GM23248 (cell line): Measurements from ENCODE around the gene GTPBP4. TPM values are rescaled to one million over a fixed set of nuclear protein-coding genes. Genes with fewer than 3 reads are reported as not detected.

Experiments
- DNase-seq: peaks from one replicate; pipeline ENCODE4 v3.0.0-alpha.2; 2015
- H2AFZ ChIP-seq: fragments of 200-600 bp; sonication (generic); 2 replicates; pipeline ENCODE4 v1.6.1; 2016; ENCODE audit warnings: antibody characterized with exemption
- H3F3A ChIP-seq: fragments of 200-600 bp; sonication (generic); 2 replicates; pipeline ENCODE4 v1.6.1; 2016; ENCODE audit warnings: mild to moderate bottlenecking, antibody characterized with exemption, mixed run types; ENCODE audit not compliant: insufficient read depth
- H3K27ac ChIP-seq: fragments of 200-600 bp; sonication (generic); 2 replicates; pipeline ENCODE4 v1.5.1; 2016; ENCODE audit warnings: mild to moderate bottlenecking
- H3K27me3 ChIP-seq: fragments of 200-600 bp; sonication (generic); replicated peaks from 2 replicates; pipeline ENCODE4 v1.6.1; 2016; ENCODE audit warnings: mild to moderate bottlenecking; ENCODE audit not compliant: insufficient read depth
- H3K36me3 ChIP-seq: fragments of 200-600 bp; sonication (generic); 2 replicates; pipeline ENCODE4 v1.6.1; 2016; ENCODE audit warnings: low read depth, mild to moderate bottlenecking
- H3K4me1 ChIP-seq: fragments of 200-600 bp; sonication (generic); 2 replicates; pipeline ENCODE4 v1.6.1; 2016; ENCODE audit warnings: mild to moderate bottlenecking; ENCODE audit not compliant: insufficient read depth
- H3K4me2 ChIP-seq: fragments of 200-600 bp; sonication (generic); one replicate; pipeline ENCODE4 v1.6.1; 2016; ENCODE audit warnings: mild to moderate bottlenecking; ENCODE audit not compliant: unreplicated experiment
- H3K4me3 ChIP-seq: fragments of 200-600 bp; sonication (generic); 2 replicates; pipeline ENCODE4 v1.5.1; 2016; ENCODE audit warnings: mild to moderate bottlenecking
- H3K79me2 ChIP-seq: fragments of 200-600 bp; sonication (generic); 2 replicates; pipeline ENCODE4 v1.6.1; 2016; ENCODE audit warnings: mild to moderate bottlenecking; ENCODE audit not compliant: insufficient read depth
- H3K9ac ChIP-seq: fragments of 200-600 bp; sonication (generic); 2 replicates; pipeline ENCODE4 v1.6.1; 2016; ENCODE audit warnings: mild to moderate bottlenecking
- H3K9me2 ChIP-seq: fragments of 200-600 bp; sonication (generic); 2 replicates; pipeline ENCODE4 v1.6.1; 2016; ENCODE audit warnings: mixed run types, mild to moderate bottlenecking, moderate library complexity; ENCODE audit not compliant: insufficient read depth
- H3K9me3 ChIP-seq: fragments of 200-600 bp; sonication (generic); one replicate; pipeline ENCODE4 v1.6.1; 2017; ENCODE audit warnings: low read depth
- H4K20me1 ChIP-seq: fragments of 200-600 bp; sonication (generic); 2 replicates; pipeline ENCODE4 v1.6.0; 2016; ENCODE audit not compliant: insufficient read depth
- EZH2 ChIP-seq: fragments of 200-600 bp; sonication (generic); IDR thresholded peaks from 2 replicates; pipeline ENCODE4 v1.6.1; 2018; ENCODE audit warnings: antibody characterized with exemption, mild to moderate bottlenecking; ENCODE audit not compliant: insufficient read depth, poor library complexity, severe bottlenecking
- EZH2phosphoT487 ChIP-seq: fragments of 200-600 bp; sonication (generic); IDR thresholded peaks from 2 replicates; pipeline ENCODE4 v1.6.1; 2018; ENCODE audit warnings: antibody characterized with exemption, moderate library complexity, mild to moderate bottlenecking, low read depth; ENCODE audit not compliant: insufficient read depth
- WGBS, 2 experiments: methylation state at CpG; one replicate each; pipeline ENCODE4 v1.1.6; 2015 to 2017; ENCODE audit warnings: low lambda C conversion rate in 2 of 2, low coverage in 1 of 2; ENCODE audit errors: missing lambda C conversion rate in 2 of 2; 5-methylcytosine and 5-hydroxymethylcytosine counted together
- in situ Hi-C: fragments of 300-500 bp; cut with MboI; formaldehyde crosslinking; loops from 2 replicates; pipeline ENCODE4 v1.15.0; 2020
- polyA plus RNA-seq: library from polyadenylated mRNA; unstranded; fragments of >200 nt; fragmentation: Nextera tagmentation; extraction: Ambion mirVana; gene quantifications from 2 replicates; pipeline ENCODE4 v1.2.1, GENCODE V29; 2016
- total RNA-seq: library from RNA; depleted of rRNA; stranded (reverse); fragments of >200 nt; shearing (Covaris generic); gene quantifications from 2 replicates; pipeline ENCODE4 v1.2.3, GENCODE V29; 2014

GTPBP4 gene
- total and polyA plus RNA-seq, 2 experiments from 2014 or later = 34.3 to 71.6 TPM

DNA sequence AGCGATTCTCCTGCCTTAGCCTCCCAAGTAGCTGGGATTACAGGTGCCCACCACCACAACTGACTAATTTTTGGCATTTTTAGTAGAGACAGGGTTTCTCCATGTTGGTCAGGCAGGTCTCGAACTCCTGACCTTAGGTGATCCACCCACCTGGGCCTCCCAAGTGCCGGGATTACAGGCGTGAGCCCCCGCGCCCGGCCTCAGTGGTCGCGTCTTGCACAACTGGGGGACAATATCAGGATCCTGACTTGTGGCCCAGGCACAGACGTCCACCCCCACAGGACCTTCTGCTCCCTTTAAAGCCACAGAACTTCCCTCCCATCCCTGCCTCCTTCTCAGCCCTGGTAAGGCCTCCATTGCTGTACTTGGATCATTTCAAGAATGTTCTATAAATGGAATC, 39.9 kb upstream of the GTPBP4 start:
- H2AFZ ChIP-seq = no peak overlapping the region
- H3K79me2 ChIP-seq = no peaks in the 10 kb centered on the region
- no peak for DNase-seq
- H3K4me3 ChIP-seq = no peak overlapping the region
- no peaks in the 10 kb centered on the region for H3K27me3 ChIP-seq
- H3F3A ChIP-seq = no peaks in the 10 kb centered on the region
- no peak overlapping the region for H3K27ac ChIP-seq
- H3K36me3 ChIP-seq = no peaks in the 10 kb centered on the region
- H4K20me1 ChIP-seq = no peaks in the 10 kb centered on the region
- in situ Hi-C loops = no loop called here
- TF ChIP-seq EZH2 (no peak), EZH2phosphoT487 (no peak)
- H3K9ac ChIP-seq = no peak overlapping the region
- 89 to 97% methylated on average over 9 to 10 of the region's 10 CpGs for WGBS, 2 experiments
- no peak overlapping the region for H3K4me2 ChIP-seq
- no peaks in the 10 kb centered on the region for H3K9me2 ChIP-seq
- H3K4me1 ChIP-seq = 0 out of 2 replicates have a peak, but pooled peaks cover 3% of the 10 kb centered on the region
- no peaks in the 10 kb centered on the region for H3K9me3 ChIP-seq

DNA sequence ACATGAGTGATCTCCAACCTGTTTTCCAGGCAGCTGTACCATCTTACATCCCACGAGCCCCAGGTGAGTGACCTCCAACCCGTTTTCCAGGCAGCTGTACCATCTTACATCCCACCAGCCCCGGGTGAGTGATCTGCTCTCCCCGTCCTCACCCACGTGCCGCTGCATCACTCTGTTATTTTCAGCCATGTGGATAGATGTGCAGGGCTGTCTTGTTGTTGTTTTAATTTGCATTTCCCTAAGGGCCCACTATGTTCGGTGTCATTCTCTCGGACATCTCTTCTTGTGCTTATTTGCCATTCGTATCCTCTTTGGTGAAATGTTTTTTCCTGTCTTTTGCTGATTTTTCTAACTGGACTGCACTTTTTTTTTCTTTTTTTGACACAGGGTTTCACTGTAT, 38.8 kb upstream of the GTPBP4 start:
- Histone ChIP-seq H3K36me3 (no peaks in the 10 kb centered on the region), H3K9me3 (no peaks in the 10 kb centered on the region), H2AFZ (no peak overlapping the region), H3K4me1 (0 out of 2 replicates have a peak, but pooled peaks cover 3% of the 10 kb centered on the region), H4K20me1 (no peaks in the 10 kb centered on the region), H3K27me3 (no peaks in the 10 kb centered on the region), H3K4me2 (no peak overlapping the region), H3K27ac (no peak overlapping the region), H3K9me2 (no peaks in the 10 kb centered on the region), H3K4me3 (no peak overlapping the region), H3K79me2 (no peaks in the 10 kb centered on the region), H3K9ac (no peak overlapping the region), H3F3A (no peaks in the 10 kb centered on the region)
- WGBS, 2 experiments = 70% methylated on average over 9 of the region's 9 CpGs
- in situ Hi-C loops = no loop called here
- DNase-seq = no peak
- no peak for TF ChIP-seq EZH2phosphoT487
- no peak for TF ChIP-seq EZH2

DNA sequence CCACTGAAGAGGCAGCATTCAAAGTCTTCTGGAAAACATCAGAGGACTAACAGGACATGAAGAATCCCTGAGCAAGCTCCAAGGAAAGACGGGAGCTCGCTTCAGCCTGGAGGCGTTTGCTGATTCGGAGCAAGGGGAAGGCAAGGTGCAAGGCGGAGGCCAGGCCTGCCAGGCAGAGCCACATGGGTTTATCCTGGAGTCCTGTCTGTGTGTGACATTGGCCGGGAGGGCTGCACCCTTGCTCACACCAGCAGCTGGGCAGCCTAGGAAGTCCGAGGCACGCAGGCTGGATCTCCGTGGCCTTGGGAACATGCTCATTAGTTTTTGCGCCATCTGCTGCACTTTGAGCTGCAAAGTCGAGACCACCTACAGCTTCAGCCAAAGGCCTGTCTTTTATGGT, 34.4 kb upstream of the GTPBP4 start:
- no peak for TF ChIP-seq EZH2phosphoT487
- no peak for TF ChIP-seq EZH2
- Histone ChIP-seq H3K4me2 (no peak overlapping the region), H2AFZ (no peak overlapping the region), H3K36me3 (no peaks in the 10 kb centered on the region), H4K20me1 (no peaks in the 10 kb centered on the region), H3K4me1 (no peaks in the 10 kb centered on the region), H3K79me2 (no peaks in the 10 kb centered on the region), H3F3A (no peaks in the 10 kb centered on the region), H3K9me2 (no peaks in the 10 kb centered on the region), H3K27me3 (peaks cover 11% of the 10 kb centered on the region), H3K9ac (no peak overlapping the region), H3K9me3 (no peaks in the 10 kb centered on the region), H3K4me3 (no peak overlapping the region), H3K27ac (no peak overlapping the region)
- DNase-seq = no peak
- in situ Hi-C loops = no loop called here
- 87 to 88% methylated on average over 11 of the region's 11 CpGs for WGBS, 2 experiments

DNA sequence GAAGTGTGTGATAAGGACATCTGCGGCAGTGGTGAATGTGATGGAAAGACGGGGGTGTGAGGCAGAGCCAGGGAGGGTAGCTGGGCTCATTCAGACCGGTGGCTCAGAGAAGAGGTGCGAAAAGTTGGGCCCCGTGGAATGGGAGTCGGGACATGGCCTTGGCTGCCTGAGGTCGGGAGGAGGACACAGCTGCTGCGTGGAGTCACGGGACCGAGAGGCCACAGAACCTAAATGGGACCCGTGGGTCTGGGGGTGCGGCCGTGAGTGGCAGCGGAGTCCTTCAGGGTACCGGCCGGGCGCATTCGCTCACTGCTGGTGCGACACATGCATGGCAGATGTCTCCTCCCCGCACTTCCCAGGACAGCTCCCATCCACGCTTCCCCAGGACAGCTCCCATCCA, 33.8 kb upstream of the GTPBP4 start:
- no peaks in the 10 kb centered on the region for H3K4me1 ChIP-seq
- TF ChIP-seq EZH2phosphoT487 (no peak), EZH2 (no peak)
- H3K4me3 ChIP-seq = no peak overlapping the region
- no peak for DNase-seq
- no peaks in the 10 kb centered on the region for H4K20me1 ChIP-seq
- H3K27me3 ChIP-seq = peaks cover 13% of the 10 kb centered on the region
- in situ Hi-C loops = no loop called here
- H3K4me2 ChIP-seq = no peak overlapping the region
- no peaks in the 10 kb centered on the region for H3K9me2 ChIP-seq
- H3K79me2 ChIP-seq = no peaks in the 10 kb centered on the region
- H3K27ac ChIP-seq = no peak overlapping the region
- H3F3A ChIP-seq = no peaks in the 10 kb centered on the region
- no peaks in the 10 kb centered on the region for H3K9me3 ChIP-seq
- H3K36me3 ChIP-seq = no peaks in the 10 kb centered on the region
- WGBS, 2 experiments = 69 to 76% methylated on average over 21 of the region's 21 CpGs
- no peak overlapping the region for H3K9ac ChIP-seq
- no peak overlapping the region for H2AFZ ChIP-seq
